ENCODE measurements around the gene FBRSL1. TPM values are rescaled to one million over a fixed set of nuclear protein-coding genes. Genes with fewer than 3 reads are reported as not detected.

The FBRSL1 gene
- total RNA-seq, 1 experiment from 2014 or later: 119 TPM

DNA sequence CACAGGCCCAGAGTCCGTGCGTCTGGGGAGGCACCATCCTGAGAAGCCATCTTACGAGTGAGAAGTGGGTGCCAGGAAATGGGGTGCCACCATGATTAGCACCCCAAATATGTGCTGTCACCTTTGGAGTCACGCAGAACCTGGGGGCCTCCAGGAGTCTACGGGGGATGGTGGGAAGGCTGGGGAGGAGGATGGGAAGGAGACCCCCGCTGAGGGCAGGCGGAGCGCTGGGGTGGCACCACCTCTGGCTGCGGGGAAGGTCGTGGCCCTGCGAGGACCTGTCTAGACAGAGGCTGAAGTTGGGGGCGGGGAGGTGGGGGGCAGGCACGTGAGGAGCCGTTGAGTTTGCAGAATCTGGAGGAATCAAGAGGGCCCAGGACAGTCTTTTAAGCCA is 42.6 kb upstream of the FBRSL1 start:
- H3K9me3 Mint-ChIP-seq (ENCODE audit: low read depth, unreplicated experiment): no peaks in the 10 kb centered on the region
- intact Hi-C loops (cut with micrococcal nuclease; ENCODE audit: unreplicated experiment): no loop called here
- DNase-seq: no peak
- no peak overlapping the region for H3K4me3 Mint-ChIP-seq (ENCODE audit: low read depth, unreplicated experiment)
- no peak overlapping the region for H3K27ac Mint-ChIP-seq (ENCODE audit: unreplicated experiment)
- peaks cover 18% of the 10 kb centered on the region for H3K4me1 Mint-ChIP-seq (ENCODE audit: low read depth, unreplicated experiment)
- H3K27me3 Mint-ChIP-seq (ENCODE audit: unreplicated experiment): peaks cover 86% of the 10 kb centered on the region
- peaks cover 29% of the 10 kb centered on the region for H3K36me3 Mint-ChIP-seq (ENCODE audit: insufficient read depth, unreplicated experiment)
- no TSS peak for BruUV-seq (replicated peaks)
- TF ChIP-seq, protein P1, sequence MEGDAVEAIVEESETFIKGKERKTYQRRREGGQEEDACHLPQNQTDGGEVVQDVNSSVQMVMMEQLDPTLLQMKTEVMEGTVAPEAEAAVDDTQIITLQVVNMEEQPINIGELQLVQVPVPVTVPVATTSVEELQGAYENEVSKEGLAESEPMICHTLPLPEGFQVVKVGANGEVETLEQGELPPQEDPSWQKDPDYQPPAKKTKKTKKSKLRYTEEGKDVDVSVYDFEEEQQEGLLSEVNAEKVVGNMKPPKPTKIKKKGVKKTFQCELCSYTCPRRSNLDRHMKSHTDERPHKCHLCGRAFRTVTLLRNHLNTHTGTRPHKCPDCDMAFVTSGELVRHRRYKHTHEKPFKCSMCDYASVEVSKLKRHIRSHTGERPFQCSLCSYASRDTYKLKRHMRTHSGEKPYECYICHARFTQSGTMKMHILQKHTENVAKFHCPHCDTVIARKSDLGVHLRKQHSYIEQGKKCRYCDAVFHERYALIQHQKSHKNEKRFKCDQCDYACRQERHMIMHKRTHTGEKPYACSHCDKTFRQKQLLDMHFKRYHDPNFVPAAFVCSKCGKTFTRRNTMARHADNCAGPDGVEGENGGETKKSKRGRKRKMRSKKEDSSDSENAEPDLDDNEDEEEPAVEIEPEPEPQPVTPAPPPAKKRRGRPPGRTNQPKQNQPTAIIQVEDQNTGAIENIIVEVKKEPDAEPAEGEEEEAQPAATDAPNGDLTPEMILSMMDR (IDR thresholded peaks at IDR 0.05; ENCODE audit: unreplicated experiment): no peak
- CTCF ChIA-PET: no interaction called here

DNA sequence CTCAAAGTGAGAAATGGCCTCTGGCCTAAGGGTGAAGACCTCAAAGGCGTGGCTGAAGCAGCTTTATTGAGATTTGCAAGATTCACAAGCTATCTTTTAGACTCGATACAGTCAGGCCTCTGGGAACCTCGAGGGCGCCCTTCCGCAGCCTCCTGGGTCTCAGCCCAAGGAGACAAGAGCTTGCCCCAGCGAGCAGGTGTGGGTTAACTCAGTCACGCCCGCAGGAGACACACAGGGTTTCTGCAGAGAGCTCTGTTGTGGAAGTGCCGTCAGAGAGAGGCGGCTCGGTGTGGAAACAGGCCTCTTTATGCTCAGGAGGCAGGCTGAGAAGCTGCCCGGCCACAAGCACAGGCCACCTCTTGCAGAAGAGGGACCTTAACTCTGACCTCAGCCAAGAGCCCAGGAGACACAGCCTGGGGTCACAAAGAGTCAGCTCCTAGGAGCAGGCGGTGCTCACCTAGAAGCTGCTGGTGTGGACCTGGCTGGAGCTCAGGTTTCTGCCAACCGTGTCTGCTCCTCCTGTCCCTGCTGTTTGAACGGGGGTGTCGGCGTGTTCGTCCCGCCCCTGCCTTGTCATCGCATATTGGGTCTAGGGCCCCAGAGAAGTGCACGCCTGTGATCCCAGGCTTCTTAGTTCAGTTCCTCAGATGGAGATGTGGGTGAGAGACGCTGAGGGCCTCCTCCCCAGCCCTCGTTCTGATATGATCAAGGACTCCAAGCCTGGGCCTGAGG is 42.1 kb upstream of the FBRSL1 start:
- peaks cover 86% of the 10 kb centered on the region for H3K27me3 Mint-ChIP-seq (ENCODE audit: unreplicated experiment)
- TF ChIP-seq, protein P1 (IDR thresholded peaks at IDR 0.05; ENCODE audit: unreplicated experiment): no peak
- CTCF ChIA-PET: no interaction called here
- BruUV-seq (replicated peaks): no TSS peak
- DNase-seq: no peak
- H3K4me3 Mint-ChIP-seq (ENCODE audit: low read depth, unreplicated experiment): no peak overlapping the region
- peaks cover 19% of the 10 kb centered on the region for H3K4me1 Mint-ChIP-seq (ENCODE audit: low read depth, unreplicated experiment)
- intact Hi-C loops (cut with micrococcal nuclease; ENCODE audit: unreplicated experiment): no loop called here
- no peaks in the 10 kb centered on the region for H3K9me3 Mint-ChIP-seq (ENCODE audit: low read depth, unreplicated experiment)
- peaks cover 29% of the 10 kb centered on the region for H3K36me3 Mint-ChIP-seq (ENCODE audit: insufficient read depth, unreplicated experiment)
- H3K27ac Mint-ChIP-seq (ENCODE audit: unreplicated experiment): no peak overlapping the region

DNA sequence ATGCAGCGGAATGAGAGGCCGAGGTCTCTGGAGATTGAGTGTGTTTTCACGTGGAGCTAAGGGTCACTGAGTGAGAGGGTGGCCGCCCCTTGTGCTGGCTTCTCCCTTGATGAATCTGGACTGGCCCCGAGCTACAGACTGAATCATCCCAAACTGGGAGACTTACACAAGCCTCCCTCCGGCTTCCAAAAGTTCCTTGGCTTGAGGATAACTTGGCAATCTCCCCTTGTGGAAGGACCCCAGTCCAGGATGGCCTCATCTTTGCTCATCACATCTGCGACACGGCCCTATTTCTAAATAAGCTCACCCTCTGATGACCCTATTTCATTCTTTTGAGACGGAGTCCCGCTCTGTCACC is 41.5 kb upstream of the FBRSL1 start:
- no TSS peak for BruUV-seq (replicated peaks)
- peaks cover 86% of the 10 kb centered on the region for H3K27me3 Mint-ChIP-seq (ENCODE audit: unreplicated experiment)
- H3K27ac Mint-ChIP-seq (ENCODE audit: unreplicated experiment): no peak overlapping the region
- H3K36me3 Mint-ChIP-seq (ENCODE audit: insufficient read depth, unreplicated experiment): peaks cover 34% of the 10 kb centered on the region
- H3K9me3 Mint-ChIP-seq (ENCODE audit: low read depth, unreplicated experiment): no peaks in the 10 kb centered on the region
- DNase-seq: no peak
- no peak overlapping the region for H3K4me3 Mint-ChIP-seq (ENCODE audit: low read depth, unreplicated experiment)
- TF ChIP-seq, protein P1 (IDR thresholded peaks at IDR 0.05; ENCODE audit: unreplicated experiment): no peak
- H3K4me1 Mint-ChIP-seq (ENCODE audit: low read depth, unreplicated experiment): peaks cover 24% of the 10 kb centered on the region
- intact Hi-C loops (cut with micrococcal nuclease; ENCODE audit: unreplicated experiment): no loop called here
- CTCF ChIA-PET: no interaction called here

DNA sequence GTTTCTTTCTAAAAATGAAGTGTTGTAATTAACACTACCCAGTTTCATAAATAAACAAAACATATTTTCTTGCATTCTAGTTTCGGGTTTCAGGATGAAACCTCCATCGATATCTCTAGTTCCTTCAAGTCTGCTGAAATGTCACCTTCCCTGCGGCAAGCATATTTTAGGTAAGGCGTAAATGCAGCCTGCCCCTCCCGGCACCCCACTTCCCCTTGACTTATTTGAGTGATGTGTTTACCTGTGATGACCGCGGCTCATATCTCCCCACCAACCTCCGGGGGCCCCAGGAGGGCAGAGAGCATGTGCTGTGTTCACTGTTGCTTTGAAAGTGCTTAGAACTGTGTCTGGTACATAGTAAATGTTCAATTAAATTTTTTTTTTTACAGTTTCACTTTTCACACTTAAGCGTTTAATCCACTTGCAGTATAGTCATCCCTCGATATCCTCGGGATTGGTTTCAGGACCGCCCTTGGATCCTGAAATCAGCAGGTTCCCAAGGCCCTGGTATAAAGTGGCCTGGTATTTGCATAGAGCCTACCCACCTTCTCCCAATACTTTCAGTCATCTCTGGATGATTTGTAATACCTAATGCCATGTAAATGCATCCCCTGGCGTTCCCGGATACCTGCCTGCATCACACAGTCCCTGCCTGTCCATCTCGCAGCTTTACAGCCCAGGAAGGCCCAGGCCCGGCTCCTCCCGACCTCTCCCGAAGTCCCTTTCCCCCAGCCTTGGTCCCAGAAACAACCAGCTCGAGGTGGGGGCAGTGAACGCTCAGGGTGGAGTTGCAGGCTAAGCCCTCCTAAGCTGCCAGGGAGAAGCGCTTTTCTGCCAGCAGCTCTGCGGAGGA is 40.2 kb upstream of the FBRSL1 start:
- Mint-ChIP-seq H3K4me1 (ENCODE audit: low read depth, unreplicated experiment) (peaks cover 31% of the 10 kb centered on the region), H3K4me3 (ENCODE audit: low read depth, unreplicated experiment) (no peak overlapping the region), H3K27ac (ENCODE audit: unreplicated experiment) (no peak overlapping the region), H3K36me3 (ENCODE audit: insufficient read depth, unreplicated experiment) (peaks cover 41% of the 10 kb centered on the region), H3K27me3 (ENCODE audit: unreplicated experiment) (peaks cover 78% of the 10 kb centered on the region), H3K9me3 (ENCODE audit: low read depth, unreplicated experiment) (no peaks in the 10 kb centered on the region)
- DNase-seq: no peak
- intact Hi-C loops (cut with micrococcal nuclease; ENCODE audit: unreplicated experiment): no loop called here
- no TSS peak for BruUV-seq (replicated peaks)
- CTCF ChIA-PET: interaction anchor here (1.0 kb wide), 1 partner anchor 111 kb away, joined by 3 read pairs; no protein-coding TSS in a partner anchor
- TF ChIP-seq, protein P1 (IDR thresholded peaks at IDR 0.05; ENCODE audit: unreplicated experiment): no peak
